GM11168 (cell line): ENCODE results near the gene ARHGEF10L.

Experiments
- in situ Hi-C: fragments of 300-500 bp; cut with MboI; formaldehyde crosslinking; loops from one replicate; pipeline ENCODE4 v1.12.0; 2022; ENCODE audit warnings: low sequenced_read_pairs; ENCODE audit not compliant: unreplicated experiment

Gene ARHGEF10L

GRCh38 chr1:17521946-17522612, 17.4 kb upstream of the ARHGEF10L start:
- in situ Hi-C loops: no loop called here

- in situ Hi-C loops: no loop called here
Measured at GRCh38 chr1:17523321-17524041, 16.0 kb upstream of the ARHGEF10L start.

- in situ Hi-C loops: no loop called here
Measured at GRCh38 chr1:17524645-17525044, 14.9 kb upstream of the ARHGEF10L start.

DNA sequence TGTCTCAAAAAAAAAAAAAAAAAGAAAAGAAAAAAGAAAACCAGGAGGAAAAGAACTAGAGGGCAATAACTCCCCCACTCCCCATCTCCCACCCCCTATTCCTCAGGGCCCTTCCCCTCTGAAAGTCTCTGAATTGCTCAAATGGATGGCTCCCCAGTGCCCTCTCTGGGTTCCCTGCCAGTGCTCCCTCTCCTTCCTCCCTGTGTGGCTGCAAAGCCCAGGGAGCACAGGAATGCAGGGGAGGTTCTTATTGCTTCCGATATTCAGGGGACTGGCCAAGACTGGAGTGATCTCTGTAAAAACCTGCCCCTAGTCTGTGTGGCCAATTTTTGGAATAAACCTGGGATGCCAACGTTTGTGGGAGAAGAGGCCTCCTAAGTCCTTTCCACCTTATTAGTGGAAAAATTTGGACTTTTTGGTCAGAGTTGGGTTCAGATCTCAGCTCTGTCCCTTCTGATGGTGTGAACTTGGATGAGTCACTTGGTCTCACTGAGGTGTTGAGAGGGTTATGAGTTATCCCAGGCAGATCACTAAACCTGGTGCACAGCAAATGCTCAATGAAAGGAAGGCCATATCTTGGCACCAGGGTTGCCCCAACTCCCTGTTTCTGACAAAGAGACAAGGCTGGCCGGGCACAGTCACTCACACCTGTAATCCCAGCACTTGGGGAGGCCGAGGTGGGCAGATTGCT, 13.4 kb upstream of the ARHGEF10L start:
- in situ Hi-C loops: no loop called here

DNA sequence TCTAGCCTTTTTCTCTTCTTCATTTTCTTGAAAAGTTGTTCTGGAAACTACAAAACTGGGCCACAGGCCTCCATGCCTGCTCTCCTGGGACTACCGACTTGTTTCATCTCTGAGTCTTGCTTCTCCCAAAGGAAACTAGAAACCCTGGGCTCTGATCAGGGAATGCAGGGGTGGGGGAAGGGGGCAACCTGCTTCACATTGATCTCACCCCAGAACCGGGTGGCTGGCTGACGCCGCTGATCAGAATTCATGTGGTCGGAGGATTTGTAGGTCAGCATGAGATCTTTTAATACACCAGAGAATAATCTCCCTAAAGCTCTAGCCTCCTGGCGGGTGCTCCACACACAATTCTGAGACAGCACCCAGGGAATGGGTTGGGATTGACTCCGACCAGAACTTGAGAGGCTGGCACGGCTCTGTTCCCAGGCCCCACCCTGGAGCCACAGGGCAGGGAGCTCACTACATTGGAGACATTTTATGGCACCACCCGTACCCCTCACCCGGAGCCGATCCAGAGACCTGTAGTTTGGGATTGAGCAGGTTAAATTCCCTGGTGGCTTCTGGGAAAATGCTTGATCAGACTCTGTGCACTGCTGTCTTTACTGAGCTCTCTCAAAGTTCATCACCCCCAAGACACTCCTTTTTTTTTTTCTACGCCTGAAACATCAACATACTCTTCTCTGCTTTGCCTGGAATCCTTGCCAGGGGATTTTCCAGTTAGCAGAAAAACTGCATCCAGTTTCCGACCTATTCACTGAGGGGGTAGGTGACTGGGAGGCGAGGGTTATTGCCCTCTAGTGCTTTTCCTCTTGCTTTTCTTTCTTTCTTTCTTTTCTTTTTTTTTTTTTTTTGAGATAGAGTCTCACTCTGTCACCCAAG, 12.2 kb upstream of the ARHGEF10L start:
- in situ Hi-C loops: no loop called here

GRCh38 chr1:17529381-17529780, 10.1 kb upstream of the ARHGEF10L start:
- in situ Hi-C loops: no loop called here

DNA sequence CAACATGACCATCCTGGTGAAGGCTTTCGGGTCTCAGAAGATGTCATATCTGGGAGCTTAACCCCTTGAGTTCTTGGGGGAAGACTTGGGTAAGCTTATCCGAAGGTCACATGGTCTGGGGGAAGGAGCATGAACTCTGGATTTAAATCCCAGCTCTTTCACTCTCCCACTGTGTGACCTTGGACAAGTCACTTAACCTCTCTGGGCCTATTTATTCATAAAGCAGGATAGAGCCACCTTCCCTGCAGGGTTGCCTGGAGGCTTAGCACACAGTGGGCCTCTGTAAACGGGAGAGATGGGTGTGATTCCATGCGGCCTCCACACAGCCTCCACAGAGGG, 8.2 kb upstream of the ARHGEF10L start:
- in situ Hi-C loops: no loop called here

GRCh38 chr1:17531682-17532487, 7.6 kb upstream of the ARHGEF10L start:
- in situ Hi-C loops: no loop called here

DNA sequence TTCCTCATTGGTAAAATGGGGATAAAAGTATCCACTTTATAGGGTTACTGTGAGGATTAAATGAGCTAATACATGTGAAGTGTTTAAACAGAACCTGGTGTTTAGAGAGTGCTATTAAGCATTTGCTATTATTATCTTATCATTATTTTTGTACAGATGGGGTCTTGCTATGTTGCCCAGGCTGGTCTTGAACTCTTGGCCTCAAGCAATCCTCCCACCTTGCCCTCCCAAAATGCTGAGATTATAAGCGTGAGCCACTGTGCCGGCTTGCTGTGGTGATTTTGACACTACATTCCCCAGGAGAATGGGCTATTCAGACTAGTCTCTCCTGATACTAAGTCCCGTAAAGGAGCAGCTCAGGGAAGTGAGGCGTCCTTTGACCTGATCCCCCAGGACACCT, 6.3 kb upstream of the ARHGEF10L start:
- in situ Hi-C loops: no loop called here

DNA sequence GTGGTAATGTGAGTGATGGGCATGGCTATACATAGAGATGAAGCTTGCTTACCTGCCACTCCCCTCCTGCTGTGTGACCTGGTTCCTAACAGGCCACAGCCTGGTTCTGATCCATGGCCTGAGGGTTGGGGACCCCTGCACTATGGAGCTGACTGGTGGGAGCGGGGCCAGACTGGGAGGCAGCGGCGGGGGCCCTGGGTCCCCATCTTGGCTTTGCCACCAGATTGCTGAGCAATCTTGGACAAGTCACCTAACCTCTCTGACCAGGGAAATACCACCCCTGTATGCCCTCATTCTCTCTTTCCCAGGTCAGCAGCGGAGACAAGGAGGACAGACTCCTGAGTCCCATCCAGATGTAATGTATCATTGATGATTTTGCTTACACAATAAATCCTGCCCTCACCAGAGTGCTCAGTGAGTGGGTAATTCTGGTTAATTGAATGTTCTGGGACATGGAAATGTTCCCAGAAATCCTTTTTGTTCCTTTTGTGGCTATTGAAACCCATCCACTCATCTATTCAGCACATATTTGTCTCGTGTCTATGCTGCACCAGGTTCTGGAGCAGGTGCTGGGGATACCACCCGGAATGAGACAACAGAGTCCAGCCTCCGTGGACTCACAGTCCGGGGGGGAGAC, 4.1 kb upstream of the ARHGEF10L start:
- in situ Hi-C loops: no loop called here

DNA sequence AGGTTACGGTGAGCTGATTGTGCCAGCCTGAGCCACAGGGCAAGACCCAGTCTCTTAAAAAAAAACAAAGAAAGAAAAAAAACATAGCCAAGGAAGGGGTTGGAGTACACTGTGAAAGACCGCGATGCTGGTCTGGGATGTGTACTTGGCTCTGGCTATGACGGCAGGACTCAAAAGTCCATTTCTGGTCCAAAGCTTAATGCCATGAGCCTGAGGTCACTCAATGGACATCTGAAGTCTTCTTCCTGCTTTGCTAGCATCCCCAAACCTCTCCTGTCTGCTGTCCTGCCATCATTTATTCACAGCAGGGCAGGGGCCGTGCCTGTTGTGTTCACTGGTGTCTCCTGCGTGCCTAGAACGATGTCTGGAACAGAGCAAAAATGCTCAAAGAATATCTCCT, 1.5 kb upstream of the ARHGEF10L start:
- in situ Hi-C loops: no loop called here

DNA sequence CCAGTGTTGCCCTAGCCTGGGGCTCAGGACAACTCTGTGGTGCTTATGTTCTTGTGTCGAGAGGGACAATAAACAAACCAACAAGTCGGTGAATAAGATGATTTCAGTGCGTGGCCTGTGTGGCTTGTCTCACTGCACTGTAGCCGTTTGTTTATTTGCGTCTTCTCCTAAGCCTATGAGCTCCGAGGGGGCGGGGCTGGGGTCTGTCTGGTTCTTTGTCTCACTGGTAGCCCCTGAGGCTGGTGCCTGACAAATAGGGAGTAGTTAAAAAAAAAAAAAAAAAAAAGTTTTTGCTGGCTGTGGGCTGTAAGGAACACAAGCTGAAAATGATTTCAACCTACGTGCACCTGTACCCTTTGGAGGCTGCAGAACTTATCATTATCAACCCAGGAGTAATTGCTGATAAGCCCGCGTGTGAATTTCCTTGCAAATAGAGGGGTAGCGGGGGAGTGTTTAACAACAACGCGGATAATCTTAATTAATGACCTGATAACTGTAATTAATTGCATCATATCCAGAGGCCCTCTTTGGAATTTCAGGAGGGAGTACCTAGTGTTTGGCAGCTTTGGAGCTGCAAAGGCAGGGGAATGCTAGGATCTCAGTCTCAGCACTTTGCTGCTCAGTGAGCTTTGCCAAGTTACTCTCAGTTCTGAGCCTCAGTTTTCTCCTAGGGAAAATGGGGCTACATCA, 925 bp upstream of the ARHGEF10L start:
- in situ Hi-C loops: no loop called here

DNA sequence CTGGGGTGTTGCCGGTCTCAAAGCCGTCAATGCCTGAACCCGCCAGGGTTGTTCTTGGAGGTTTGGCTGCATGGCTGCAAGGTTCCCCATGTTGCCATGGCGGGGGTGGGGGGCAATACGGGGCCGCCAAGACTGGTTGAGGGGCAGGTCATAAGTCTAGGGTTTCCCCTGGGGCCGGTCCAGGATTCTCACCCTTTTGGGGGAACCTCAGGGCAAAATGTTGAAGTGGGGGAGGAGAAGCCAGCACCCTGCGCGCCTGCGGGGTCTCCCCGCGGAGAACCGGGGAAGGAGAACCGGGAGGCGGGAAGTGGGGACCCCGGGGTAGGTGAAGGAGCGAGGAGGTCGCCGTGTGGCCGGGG, 401 bp upstream of the ARHGEF10L start:
- in situ Hi-C loops: no loop called here

- in situ Hi-C loops: no loop called here
Measured at GRCh38 chr1:17540255-17541001, 930 bp downstream of the ARHGEF10L start.

- in situ Hi-C loops: no loop called here
Measured at GRCh38 chr1:17542645-17543044, 3.1 kb downstream of the ARHGEF10L start.

DNA sequence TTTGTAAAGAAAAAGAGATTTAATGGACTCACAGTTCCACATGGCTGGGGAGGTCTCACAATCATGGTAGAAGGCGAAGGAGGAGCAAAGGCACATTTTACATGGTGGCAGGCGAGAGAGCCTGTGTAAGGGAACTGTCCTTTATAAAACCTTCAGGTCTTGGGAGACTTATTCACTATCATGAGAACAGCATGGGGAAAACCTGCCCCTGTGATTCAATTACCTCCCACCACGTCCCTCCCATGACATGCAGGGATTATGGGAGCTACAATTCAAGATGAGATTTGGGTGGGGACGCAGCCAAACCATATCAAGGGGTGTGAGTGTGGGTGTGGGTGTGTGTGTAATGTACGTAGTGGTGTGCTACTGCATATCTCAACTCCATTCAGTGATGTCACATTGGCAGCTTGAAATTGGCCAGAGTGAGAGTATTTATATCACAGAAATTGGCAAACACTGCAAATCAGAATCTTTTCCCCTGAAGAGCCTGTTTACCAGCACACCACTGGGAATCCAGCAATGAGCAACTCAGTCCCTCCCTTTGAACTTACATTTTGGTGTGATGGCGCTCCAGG, 5.4 kb downstream of the ARHGEF10L start:
- in situ Hi-C loops: no loop called here

- in situ Hi-C loops: no loop called here
Measured at GRCh38 chr1:17545356-17545755, 5.9 kb downstream of the ARHGEF10L start.
